HEK293T (cell line): ENCODE data around the gene KRT17.

ENCODE experiments used
- BHLHE40 ChIP-seq: fragments of 450-650 bp; IDR thresholded peaks from 2 replicates; pipeline ENCODE4 v1.6.1; 2016; ENCODE audit warnings: mild to moderate bottlenecking, moderate library complexity, borderline replicate concordance
- FOXM1 ChIP-seq: fragments of 450-650 bp; IDR thresholded peaks from 2 replicates; pipeline ENCODE4 v1.6.1; 2017; ENCODE audit warnings: mild to moderate bottlenecking, borderline replicate concordance
- NFRKB ChIP-seq: fragments of 450-650 bp; IDR thresholded peaks from 2 replicates; pipeline ENCODE4 v1.6.1; 2016; ENCODE audit warnings: mild to moderate bottlenecking, moderate library complexity
- SP1 ChIP-seq: fragments of 450-650 bp; IDR thresholded peaks from 2 replicates; pipeline ENCODE4 v1.6.1; 2017
- SUZ12 ChIP-seq: fragments of 450-650 bp; IDR thresholded peaks from 2 replicates; pipeline ENCODE4 v1.6.1; 2016; ENCODE audit warnings: mild to moderate bottlenecking

DNA sequence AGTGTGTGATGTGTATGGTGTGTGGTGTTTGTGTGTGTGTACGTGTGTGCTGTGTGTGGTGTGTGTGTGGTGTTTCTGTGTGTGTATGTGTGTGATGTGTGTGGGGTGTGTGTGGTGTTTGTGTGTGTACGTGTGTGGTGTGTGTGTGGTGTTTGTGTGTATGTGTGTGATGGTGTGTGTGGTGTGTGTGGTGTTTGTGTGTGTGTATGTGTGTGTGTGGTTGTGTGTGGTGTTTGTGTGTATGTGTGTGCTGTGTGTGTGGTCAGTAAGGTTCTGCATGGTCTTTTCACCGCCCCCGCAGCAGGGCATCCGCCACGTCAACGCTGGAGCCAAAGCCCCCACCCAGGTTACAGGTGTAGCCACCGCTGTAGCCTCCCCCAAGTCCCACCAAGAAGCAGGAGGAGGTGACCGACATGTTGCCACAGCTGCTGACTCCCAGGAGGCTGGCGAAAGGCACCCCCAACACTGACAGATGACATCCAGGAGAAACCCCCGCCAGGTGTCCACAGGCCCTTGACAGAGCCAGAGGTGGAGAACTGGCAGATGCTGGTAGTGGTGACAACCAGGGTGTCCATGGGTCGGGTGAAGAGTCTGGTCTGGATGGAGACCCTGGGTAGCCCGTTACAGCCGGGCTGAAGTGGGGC is 9.3 kb upstream of the KRT17 start:
- no peak for TF ChIP-seq NFRKB
- TF ChIP-seq FOXM1 = no peak
- TF ChIP-seq SUZ12 = no peak
- TF ChIP-seq BHLHE40 = no peak
- TF ChIP-seq SP1 = no peak
